RWPE2 (cell line): Measurements from ENCODE around the gene ACACB.

Experiments used
- ATAC-seq: fragments of 200-7000 bp; cut with Tn5 transposase; 3 replicates; pipeline ENCODE4 v1.9.1; 2021; ENCODE audit warnings: low read depth
- DNase-seq: peaks from one replicate; pipeline ENCODE4 v3.0.0-alpha.2; 2020; ENCODE audit warnings: low spot score
- H3K27ac ChIP-seq: fragments of 450-650 bp; 2 replicates; pipeline ENCODE4 v1.5.1; 2017; ENCODE audit warnings: mild to moderate bottlenecking; ENCODE audit not compliant: poor library complexity, severe bottlenecking
- H3K27me3 ChIP-seq: fragments of 250-450 bp; sonication (Bioruptor Pico); 2 replicates; pipeline ENCODE4 v1.5.1; 2021; ENCODE audit warnings: mild to moderate bottlenecking, moderate library complexity; ENCODE audit not compliant: insufficient read depth, poor library complexity, severe bottlenecking
- H3K36me3 ChIP-seq: fragments of 250-450 bp; sonication (Bioruptor Pico); 2 replicates; pipeline ENCODE4 v1.5.1; 2020; ENCODE audit warnings: low read depth, mild to moderate bottlenecking, moderate library complexity
- H3K4me1 ChIP-seq: fragments of 250-450 bp; sonication (Bioruptor Pico); 2 replicates; pipeline ENCODE4 v1.5.1; 2021; ENCODE audit warnings: mild to moderate bottlenecking, moderate library complexity; ENCODE audit not compliant: insufficient read depth, poor library complexity, severe bottlenecking
- H3K4me3 ChIP-seq: fragments of 250-450 bp; sonication (Bioruptor Pico); 2 replicates; pipeline ENCODE4 v1.5.1; 2021; ENCODE audit warnings: mild to moderate bottlenecking, moderate library complexity; ENCODE audit not compliant: severe bottlenecking
- H3K9me3 ChIP-seq: fragments of 250-450 bp; sonication (Bioruptor Pico); 2 replicates; pipeline ENCODE4 v1.5.1; 2021; ENCODE audit warnings: mild to moderate bottlenecking, moderate library complexity; ENCODE audit not compliant: severe bottlenecking
- TF ChIP-seq, protein P1 (sequence below): fragments of 450-650 bp; IDR thresholded peaks from one replicate; pipeline ENCODE4 v1.5.1; 2017; ENCODE audit warnings: mild to moderate bottlenecking, moderate library complexity; ENCODE audit not compliant: poor library complexity, severe bottlenecking

Gene ACACB

DNA sequence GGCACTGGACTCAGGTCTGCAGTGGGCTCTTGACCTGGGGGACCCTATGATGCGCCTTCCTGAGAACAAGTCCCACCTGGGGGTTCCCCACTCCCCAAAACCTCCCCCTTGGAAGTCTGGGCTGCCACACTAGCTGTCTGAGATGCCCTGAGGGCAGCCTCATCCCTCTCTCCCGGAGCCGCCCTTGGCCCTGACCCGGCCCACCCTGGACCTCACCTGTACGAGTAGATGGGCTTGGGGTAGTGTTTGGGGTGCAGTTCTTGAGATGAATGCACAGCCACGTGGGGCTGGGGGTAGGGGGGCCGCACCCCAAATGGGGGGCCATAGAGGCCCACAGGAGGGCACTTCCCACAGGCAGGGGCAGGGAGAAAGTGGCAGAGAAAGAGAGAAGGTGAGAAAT, 170.8 kb downstream of the ACACB start:
- no peak for DNase-seq
- TF ChIP-seq, protein P1, sequence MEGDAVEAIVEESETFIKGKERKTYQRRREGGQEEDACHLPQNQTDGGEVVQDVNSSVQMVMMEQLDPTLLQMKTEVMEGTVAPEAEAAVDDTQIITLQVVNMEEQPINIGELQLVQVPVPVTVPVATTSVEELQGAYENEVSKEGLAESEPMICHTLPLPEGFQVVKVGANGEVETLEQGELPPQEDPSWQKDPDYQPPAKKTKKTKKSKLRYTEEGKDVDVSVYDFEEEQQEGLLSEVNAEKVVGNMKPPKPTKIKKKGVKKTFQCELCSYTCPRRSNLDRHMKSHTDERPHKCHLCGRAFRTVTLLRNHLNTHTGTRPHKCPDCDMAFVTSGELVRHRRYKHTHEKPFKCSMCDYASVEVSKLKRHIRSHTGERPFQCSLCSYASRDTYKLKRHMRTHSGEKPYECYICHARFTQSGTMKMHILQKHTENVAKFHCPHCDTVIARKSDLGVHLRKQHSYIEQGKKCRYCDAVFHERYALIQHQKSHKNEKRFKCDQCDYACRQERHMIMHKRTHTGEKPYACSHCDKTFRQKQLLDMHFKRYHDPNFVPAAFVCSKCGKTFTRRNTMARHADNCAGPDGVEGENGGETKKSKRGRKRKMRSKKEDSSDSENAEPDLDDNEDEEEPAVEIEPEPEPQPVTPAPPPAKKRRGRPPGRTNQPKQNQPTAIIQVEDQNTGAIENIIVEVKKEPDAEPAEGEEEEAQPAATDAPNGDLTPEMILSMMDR = no peak
- Histone ChIP-seq H3K4me3 (no peak overlapping the region), H3K27ac (no peak overlapping the region), H3K27me3 (peaks cover 3% of the 10 kb centered on the region), H3K4me1 (no peaks in the 10 kb centered on the region), H3K36me3 (no peaks in the 10 kb centered on the region), H3K9me3 (no peaks in the 10 kb centered on the region)
- no peak for ATAC-seq

DNA sequence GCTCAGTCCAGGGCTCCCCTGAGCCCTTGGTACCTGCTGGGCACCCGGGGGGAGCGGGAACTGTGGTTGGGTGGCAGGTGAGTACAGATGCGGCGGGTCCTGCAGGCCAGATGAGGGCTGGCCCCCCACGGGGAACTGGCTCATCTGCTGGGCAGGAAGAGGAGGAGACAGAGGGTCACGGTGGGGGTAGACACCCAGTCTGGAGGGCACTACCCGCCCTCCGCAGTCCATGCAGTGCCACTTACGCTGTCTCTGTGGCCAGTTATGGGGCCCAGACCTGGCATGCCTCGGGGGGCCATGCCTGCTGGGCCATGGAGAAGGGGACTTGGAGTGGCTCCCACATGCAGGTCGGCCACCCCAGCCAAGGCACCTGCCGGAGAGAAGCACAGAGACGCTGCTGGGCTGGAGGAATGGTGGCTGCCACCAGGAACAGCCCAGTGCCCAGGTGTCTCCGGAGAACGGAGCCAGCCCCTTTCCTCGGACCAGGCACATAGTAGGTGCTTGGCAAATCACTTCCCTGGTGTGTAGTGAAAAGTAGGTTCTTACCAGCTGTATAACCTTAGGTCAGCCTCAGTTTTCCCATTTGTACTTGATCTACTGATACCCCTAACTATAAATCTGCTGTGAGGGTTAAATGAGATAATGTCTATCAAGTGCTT, 171.6 kb downstream of the ACACB start:
- Histone ChIP-seq H3K4me1 (no peaks in the 10 kb centered on the region), H3K9me3 (no peaks in the 10 kb centered on the region), H3K36me3 (no peaks in the 10 kb centered on the region), H3K27ac (no peak overlapping the region), H3K27me3 (peaks cover 6% of the 10 kb centered on the region), H3K4me3 (no peak overlapping the region)
- TF ChIP-seq, protein P1 = no peak
- DNase-seq (no peak), ATAC-seq (no peak)

- H3K9me3 ChIP-seq = no peaks in the 10 kb centered on the region
- no peaks in the 10 kb centered on the region for H3K36me3 ChIP-seq
- TF ChIP-seq, protein P1 = no peak
- H3K27me3 ChIP-seq = peaks cover 6% of the 10 kb centered on the region
- H3K27ac ChIP-seq = no peak overlapping the region
- ATAC-seq (no peak), DNase-seq (no peak)
- no peak overlapping the region for H3K4me3 ChIP-seq
- no peaks in the 10 kb centered on the region for H3K4me1 ChIP-seq
Measured at GRCh38 chr12:109288571-109288970, 172.2 kb downstream of the ACACB start.

GRCh38 chr12:109289004-109289403, 172.6 kb downstream of the ACACB start:
- Histone ChIP-seq H3K9me3 (no peaks in the 10 kb centered on the region), H3K36me3 (no peaks in the 10 kb centered on the region), H3K27me3 (peaks cover 6% of the 10 kb centered on the region), H3K4me1 (no peaks in the 10 kb centered on the region), H3K4me3 (no peak overlapping the region), H3K27ac (no peak overlapping the region)
- TF ChIP-seq, protein P1 = no peak
- DNase-seq = no peak
- ATAC-seq = no peak

DNA sequence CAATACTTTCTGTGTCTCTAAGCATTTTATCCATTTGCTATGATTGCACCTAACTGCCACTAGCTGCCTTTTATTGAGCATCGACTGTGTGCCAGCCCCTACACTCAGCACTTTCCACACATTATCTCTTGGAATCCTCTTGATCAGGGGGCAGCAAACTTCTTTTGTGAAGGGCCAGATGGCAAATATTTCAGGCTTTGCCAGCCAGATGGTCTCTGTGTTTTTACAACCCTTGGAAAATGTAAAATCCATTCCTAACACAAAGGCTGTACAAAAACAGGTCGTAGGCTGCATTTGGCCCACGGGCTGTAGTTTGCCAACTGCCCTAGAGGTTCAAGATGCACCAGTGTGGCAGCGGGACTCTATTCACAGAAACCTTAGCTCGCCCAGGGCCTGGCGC, 173.2 kb downstream of the ACACB start:
- Histone ChIP-seq H3K27me3 (peaks cover 6% of the 10 kb centered on the region), H3K27ac (no peak overlapping the region), H3K9me3 (no peaks in the 10 kb centered on the region), H3K4me3 (no peak overlapping the region), H3K4me1 (no peaks in the 10 kb centered on the region), H3K36me3 (no peaks in the 10 kb centered on the region)
- TF ChIP-seq, protein P1 = no peak
- ATAC-seq (no peak), DNase-seq (no peak)
